ENCODE measurements around the gene SH3RF1. TPM values are rescaled to one million over a fixed set of nuclear protein-coding genes. Genes with fewer than 3 reads are reported as not detected.

Gene SH3RF1
- total and polyA plus RNA-seq, 4 donors: 1.8 to 7.9 (median 3.5) TPM

- TF ChIP-seq ZBTB33 (IDR thresholded peaks at IDR 0.05) (no peak), FOXA1 (IDR thresholded peaks at IDR 0.05) (no peak), TAF1 (conservative IDR thresholded peaks at IDR 0.05) (no peak)
Observed at GRCh38 chr4:169268951-169269760, 1.6 kb downstream of the SH3RF1 start (continued).

GRCh38 chr4:169267070-169267469 is 3.7 kb downstream of the SH3RF1 start:
- Histone ChIP-seq H3K4me1 (ENCODE audit: control insufficient read depth in 4 of 4, insufficient read depth in 4 of 4, low read length in 3 of 4) (peaks cover 2 to 42% (median 19%) of the 10 kb centered on the region in 4 donors), H3K36me3 (ENCODE audit: control insufficient read depth in 4 of 4, insufficient read depth in 3 of 4, low read depth in 1 of 4, low read length in 3 of 4) (peaks cover 0 to 8% (median 0%) of the 10 kb centered on the region in 4 donors), H3K27ac (ENCODE audit: low read depth in 1 of 2, low read length in 2 of 2) (no peak overlapping the region), H3K9me3 (ENCODE audit: control insufficient read depth in 4 of 4, low read length in 3 of 4) (no peaks in the 10 kb centered on the region), H3K27me3 (ENCODE audit: control insufficient read depth in 4 of 4, insufficient read depth in 4 of 4, low read length in 3 of 4) (no peaks in the 10 kb centered on the region), H3K4me3 (ENCODE audit: low read depth in 1 of 3, low read length in 3 of 3) (no peak overlapping the region), H3K9ac (ENCODE audit: low read depth in 1 of 2, low read length in 2 of 2) (no peak overlapping the region)
- no peak for TF ChIP-seq MAX (IDR thresholded peaks at IDR 0.05)
- TF ChIP-seq ATF3 (IDR thresholded peaks at IDR 0.05): no peak
- TF ChIP-seq EGR1 (IDR thresholded peaks at IDR 0.05; ENCODE audit: low read depth in 2 of 2): no peak
- TF ChIP-seq REST (IDR thresholded peaks at IDR 0.05): no peak
- no peak for TF ChIP-seq FOXA1 (IDR thresholded peaks at IDR 0.05)
- no peak for TF ChIP-seq HNF4A (conservative IDR thresholded peaks at IDR 0.05)
- no peak for TF ChIP-seq SP1 (IDR thresholded peaks at IDR 0.05)
- no peak for TF ChIP-seq TAF1 (conservative IDR thresholded peaks at IDR 0.05)
- TF ChIP-seq YY1 (IDR thresholded peaks at IDR 0.05): no peak
- no peak for TF ChIP-seq CTCF (IDR thresholded peaks at IDR 0.05; ENCODE audit: low read depth, low read length, missing input control)
- no peak for TF ChIP-seq HNF4G (IDR thresholded peaks at IDR 0.05)
- no peak for TF ChIP-seq FOXA2 (IDR thresholded peaks at IDR 0.05)
- no peak for TF ChIP-seq JUND (IDR thresholded peaks at IDR 0.05)
- no peak for TF ChIP-seq GABPA (IDR thresholded peaks at IDR 0.05 in 1 of 2, conservative IDR thresholded peaks at IDR 0.05 in 1 of 2)
- WGBS: 33% methylated on average over 1 of the region's 1 CpG
- no peak for DNase-seq (ENCODE audit: low spot score)

Data from liver (tissue), 9 donors.